A549 (cell line): Measurements from ENCODE around the gene ASPSCR1. TPM values are rescaled to one million over a fixed set of nuclear protein-coding genes. Genes with fewer than 3 reads are reported as not detected.

Source experiments
- CHD2 ChIP-seq: fragments of 150-350 bp; IDR thresholded peaks from 2 replicates; pipeline ENCODE4 v1.6.1; 2014; ENCODE audit warnings: low read length; ENCODE audit not compliant: partially characterized antibody
- CTCF ChIP-seq: fragments of >200 bp; sonication (Bioruptor Twin); formaldehyde crosslinking; IDR thresholded peaks from 3 replicates; pipeline ENCODE4 v1.5.1; 2016
- E2F6 ChIP-seq: IDR thresholded peaks from 2 replicates; pipeline ENCODE4 v1.6.1; 2012; ENCODE audit warnings: low read depth, borderline replicate concordance
- EHF ChIP-seq: fragments of 250-450 bp; sonication (Bioruptor Pico); IDR thresholded peaks from 2 replicates; pipeline ENCODE4 v1.5.0; 2020; ENCODE audit warnings: mild to moderate bottlenecking
- EP300 ChIP-seq, 2 experiments: fragments of >200 bp; sonication (Bioruptor Twin); formaldehyde crosslinking; IDR thresholded peaks; 2 replicates in 1 of 2; 3 replicates in 1 of 2; pipeline ENCODE4 v1.6.1; 2016 to 2017
- FOSL2 ChIP-seq, 2 experiments: fragments of 450-650 bp in 1 of 2; fragments of >200 bp in 1 of 2; sonication (Bioruptor Twin) in 1 of 2; formaldehyde crosslinking; IDR thresholded peaks; 2 replicates each; pipeline versions ENCODE4 v1.5.0 to v1.6.1; 2016 to 2020; ENCODE audit warnings: mild to moderate bottlenecking in 1 of 2, moderate library complexity in 1 of 2
- HEYL ChIP-seq: fragments of 250-450 bp; sonication (Bioruptor Pico); IDR thresholded peaks from 2 replicates; pipeline ENCODE4 v1.8.0; 2021; ENCODE audit warnings: mild to moderate bottlenecking, moderate library complexity
- HOXA7 ChIP-seq: fragments of 250-450 bp; sonication (Bioruptor Pico); IDR thresholded peaks from 2 replicates; pipeline ENCODE4 v1.5.0; 2020; ENCODE audit warnings: mild to moderate bottlenecking, moderate library complexity
- HOXB5 ChIP-seq: fragments of 250-450 bp; sonication (Bioruptor Pico); IDR thresholded peaks from 2 replicates; pipeline ENCODE4 v1.5.0; 2020; ENCODE audit warnings: mild to moderate bottlenecking, moderate library complexity
- JUN ChIP-seq, 2 experiments: fragments of >200 bp; sonication (Bioruptor Twin); formaldehyde crosslinking; IDR thresholded peaks; 2 replicates in 1 of 2; 3 replicates in 1 of 2; pipeline ENCODE4 v1.6.1; 2016 to 2017
- KDM5A ChIP-seq: fragments of 200-600 bp; sonication (generic); IDR thresholded peaks from 2 replicates; pipeline ENCODE4 v1.6.1; 2016; ENCODE audit warnings: antibody characterized with exemption, mild to moderate bottlenecking
- MAFK ChIP-seq: fragments of 450-650 bp; IDR thresholded peaks from 2 replicates; pipeline ENCODE4 v1.6.1; 2014; ENCODE audit not compliant: partially characterized antibody
- MAX ChIP-seq: IDR thresholded peaks from 2 replicates; pipeline ENCODE4 v1.6.1; 2012
- MYC ChIP-seq: IDR thresholded peaks from 2 replicates; pipeline ENCODE4 v1.6.1; 2012; ENCODE audit warnings: mild to moderate bottlenecking, inconsistent platforms, low read length, improper control_type of control experiment, borderline replicate concordance
- NR3C1 ChIP-seq: fragments of >200 bp; sonication (Bioruptor Twin); formaldehyde crosslinking; IDR thresholded peaks from 3 replicates; pipeline ENCODE4 v1.6.1; 2017
- PBX3 ChIP-seq: IDR thresholded peaks from 2 replicates; pipeline ENCODE4 v1.6.1; 2012
- PHF8 ChIP-seq: fragments of 200-600 bp; sonication (generic); IDR thresholded peaks from 2 replicates; pipeline ENCODE4 v1.6.1; 2016; ENCODE audit warnings: low read depth, mild to moderate bottlenecking, antibody characterized with exemption, moderate library complexity, borderline replicate concordance
- RAD21 ChIP-seq, 2 experiments: fragments of >200 bp in 1 of 2; sonication (Bioruptor Twin) in 1 of 2; formaldehyde crosslinking in 1 of 2; IDR thresholded peaks in 1 of 2; conservative IDR thresholded peaks in 1 of 2; 2 replicates in 1 of 2; 3 replicates in 1 of 2; pipeline ENCODE4 v1.6.1; 2012 to 2018; ENCODE audit warnings: inconsistent platforms in 1 of 2
- RARB ChIP-seq: fragments of 250-450 bp; sonication (Bioruptor Pico); IDR thresholded peaks from 2 replicates; pipeline ENCODE4 v1.8.0; 2021; ENCODE audit warnings: mild to moderate bottlenecking, moderate library complexity
- RCOR1 ChIP-seq: fragments of 150-350 bp; IDR thresholded peaks from 2 replicates; pipeline ENCODE4 v1.6.1; 2014; ENCODE audit warnings: antibody characterized with exemption, low read length, low read depth
- SMC3 ChIP-seq: fragments of >200 bp; sonication (Bioruptor Twin); formaldehyde crosslinking; IDR thresholded peaks from 3 replicates; pipeline ENCODE4 v1.6.1; 2018; ENCODE audit warnings: inconsistent platforms
- ZSCAN20 ChIP-seq: fragments of 250-450 bp; sonication (Bioruptor Pico); IDR thresholded peaks from 2 replicates; pipeline ENCODE4 v1.8.0; 2022; ENCODE audit warnings: mild to moderate bottlenecking, moderate library complexity
- polyA plus RNA-seq, 4 experiments: library from polyadenylated mRNA; depleted of rRNA in 3 of 4; stranded (reverse); fragments of >200 nt; fragmentation: RNase III in 1 of 4; extraction: RNeasy Plus Mini Kit Qiagen cat#74134 plus additional on column Dnase treatment in 1 of 4; gene quantifications; 2 replicates in 3 of 4; 3 replicates in 1 of 4; pipeline ENCODE4 v1.2.3, GENCODE V29; 2011 to 2017
- TF ChIP-seq, protein P1 (sequence below): fragments of 450-650 bp; IDR thresholded peaks from 2 replicates; pipeline ENCODE4 v1.6.1; 2014; ENCODE audit warnings: antibody characterized with exemption

The ASPSCR1 gene
- polyA plus RNA-seq, 2 of the 4 experiments (the other 2 are of a cell fraction) = 12.3 to 25.7 TPM

- TF ChIP-seq RAD21 (conservative IDR thresholded peaks at IDR 0.05 in 1 of 2, IDR thresholded peaks at IDR 0.05 in 1 of 2) (peak; percentile 80 to 91), CHD2 (no peak), E2F6 (peak; percentile 74; the same call in 1 of the 2 replicates), CTCF (peak; percentile 54), KDM5A (no peak), EHF (CRISPR knock-in tag) (no peak), PBX3 (no peak; the same call in 1 of the 2 replicates), RARB (CRISPR knock-in tag) (no peak), MAFK (peak; percentile 59), PHF8 (no peak), FOSL2 (IDR thresholded peaks at IDR 0.05) (no peak), FOSL2 (CRISPR knock-in tag; IDR thresholded peaks at IDR 0.05) (peak; percentile 3; the same call in 1 of the 2 replicates), MYC (peak; percentile 21; the same call in 1 of the 2 replicates), HEYL (no peak), ZSCAN20 (CRISPR knock-in tag) (no peak), MAX (peak; percentile 74), HOXA7 (CRISPR knock-in tag) (no peak), EP300 (IDR thresholded peaks at IDR 0.05) (no peak), JUN (IDR thresholded peaks at IDR 0.05) (peak in 1 of 2 experiments; percentile 59; a peak in 2 of 5 replicates), HOXB5 (CRISPR knock-in tag) (no peak), NR3C1 (no peak), RCOR1 (no peak), SMC3 (peak; percentile 65)
- TF ChIP-seq, protein P1, sequence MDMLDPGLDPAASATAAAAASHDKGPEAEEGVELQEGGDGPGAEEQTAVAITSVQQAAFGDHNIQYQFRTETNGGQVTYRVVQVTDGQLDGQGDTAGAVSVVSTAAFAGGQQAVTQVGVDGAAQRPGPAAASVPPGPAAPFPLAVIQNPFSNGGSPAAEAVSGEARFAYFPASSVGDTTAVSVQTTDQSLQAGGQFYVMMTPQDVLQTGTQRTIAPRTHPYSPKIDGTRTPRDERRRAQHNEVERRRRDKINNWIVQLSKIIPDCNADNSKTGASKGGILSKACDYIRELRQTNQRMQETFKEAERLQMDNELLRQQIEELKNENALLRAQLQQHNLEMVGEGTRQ = no peak
Measured at GRCh38 chr17:82030470-82031302, 53.3 kb downstream of the ASPSCR1 start (continued).
